IMR-90 (cell line): Measurements from ENCODE around the gene ARID3C. TPM values are rescaled to one million over a fixed set of nuclear protein-coding genes. Genes with fewer than 3 reads are reported as not detected.

Experiments
- ATAC-seq: fragments of 200-7000 bp; cut with Tn5 transposase; 2 replicates; pipeline ENCODE4 v1.9.1; 2020; ENCODE audit warnings: low read depth, mild to moderate bottlenecking, moderate library complexity
- BruUV-seq: library from RNA; stranded (reverse); fragments of 400-500 nt; replicated peaks from 2 replicates; lab custom pipeline; 2021; lab: Mats Ljungman, UMichigan
- CTCF ChIA-PET: fragments of 300-600 bp; formaldehyde crosslinking; extraction: SDS; loops from one replicate; lab custom pipeline; 2021; ENCODE audit warnings: antibody characterized with exemption; lab: Yijun Ruan, JAX
- POLR2A ChIA-PET: fragments of 300-600 bp; sonication (Branson Sonifier 250); formaldehyde crosslinking; loops from one replicate; lab custom pipeline; 2022; ENCODE audit warnings: antibody characterized with exemption; ENCODE audit not compliant: unreplicated experiment; lab: Charles Lee
- DNase-seq: peaks from one replicate; pipeline ENCODE4 v3.0.0; 2013
- H2AFZ ChIP-seq: replicated peaks from 2 replicates; pipeline ENCODE3; 2013; ENCODE audit warnings: low read length, mild to moderate bottlenecking; ENCODE audit not compliant: poor library complexity
- H2AK5ac ChIP-seq: 2 replicates; pipeline ENCODE4 v1.6.1; 2013; ENCODE audit warnings: low read depth, low read length, inconsistent platforms
- H2AK9ac ChIP-seq: replicated peaks from 2 replicates; pipeline ENCODE3; 2013; ENCODE audit warnings: mild to moderate bottlenecking, low read depth, low read length, moderate library complexity; ENCODE audit not compliant: poor library complexity
- H2BK120ac ChIP-seq: 2 replicates; pipeline ENCODE4 v1.6.1; 2013; ENCODE audit warnings: low read depth, low read length, inconsistent platforms
- H2BK15ac ChIP-seq: 3 replicates; pipeline ENCODE4 v1.6.1; 2013; ENCODE audit warnings: low read depth, low read length, inconsistent platforms
- H2BK20ac ChIP-seq: 2 replicates; pipeline ENCODE4 v1.6.1; 2013; ENCODE audit warnings: low read depth, mild to moderate bottlenecking, inconsistent platforms, low read length, moderate library complexity
- H2BK5ac ChIP-seq: 2 replicates; pipeline ENCODE4 v1.6.1; 2013; ENCODE audit warnings: mild to moderate bottlenecking, low read depth, low read length, inconsistent platforms; ENCODE audit not compliant: poor library complexity, severe bottlenecking
- H3K14ac ChIP-seq: replicated peaks from 2 replicates; pipeline ENCODE4 v1.6.1; 2013; ENCODE audit warnings: low read depth, low read length, inconsistent platforms
- H3K18ac ChIP-seq: 2 replicates; pipeline ENCODE4 v1.6.1; 2013; ENCODE audit warnings: low read depth, low read length, control low read depth
- H3K23ac ChIP-seq: 2 replicates; pipeline ENCODE4 v1.6.1; 2013; ENCODE audit warnings: low read depth, low read length, inconsistent platforms
- H3K27ac ChIP-seq: 2 replicates; pipeline ENCODE4 v1.5.1; 2013; ENCODE audit warnings: mild to moderate bottlenecking, control low read depth, low read length; ENCODE audit not compliant: insufficient read depth
- H3K27me3 ChIP-seq: 2 replicates; pipeline ENCODE4 v1.6.1; 2013; ENCODE audit warnings: low read length; ENCODE audit not compliant: control insufficient read depth, insufficient read depth
- H3K36me3 ChIP-seq: 2 replicates; pipeline ENCODE4 v1.6.1; 2013; ENCODE audit warnings: low read length, mixed read lengths; ENCODE audit not compliant: control insufficient read depth, insufficient read depth
- H3K4ac ChIP-seq: 2 replicates; pipeline ENCODE4 v1.6.1; 2013; ENCODE audit warnings: low read depth, low read length, inconsistent platforms
- H3K4me1 ChIP-seq: 2 replicates; pipeline ENCODE4 v1.6.1; 2013; ENCODE audit warnings: low read length, mixed read lengths; ENCODE audit not compliant: control insufficient read depth, insufficient read depth
- H3K4me2 ChIP-seq: 2 replicates; pipeline ENCODE4 v1.6.1; 2013; ENCODE audit warnings: low read depth, mild to moderate bottlenecking, control low read depth, low read length, moderate library complexity
- H3K4me3 ChIP-seq: 2 replicates; pipeline ENCODE4 v1.5.1; 2013; ENCODE audit warnings: low read depth, mild to moderate bottlenecking, control low read depth, low read length, moderate library complexity; ENCODE audit not compliant: insufficient read depth
- H3K56ac ChIP-seq: 2 replicates; pipeline ENCODE4 v1.6.1; 2013; ENCODE audit warnings: low read length, inconsistent platforms; ENCODE audit not compliant: insufficient read depth; ENCODE audit errors: extremely low read depth
- H3K79me1 ChIP-seq, 2 experiments: 2 replicates each; pipeline ENCODE4 v1.6.1; 2013; ENCODE audit warnings: low read length in 2 of 2, inconsistent platforms in 1 of 2, low read depth in 1 of 2
- H3K9ac ChIP-seq: 2 replicates; pipeline ENCODE4 v1.6.1; 2013; ENCODE audit warnings: low read depth, low read length, control low read depth
- H3K9me1 ChIP-seq: 2 replicates; pipeline ENCODE4 v1.6.1; 2013; ENCODE audit warnings: low read length, inconsistent platforms; ENCODE audit not compliant: insufficient read depth
- H3K9me3 ChIP-seq: 2 replicates; pipeline ENCODE4 v1.6.1; 2013; ENCODE audit warnings: low read length; ENCODE audit not compliant: control insufficient read depth, insufficient read depth
- H4K20me1 ChIP-seq: 2 replicates; pipeline ENCODE4 v1.6.1; 2013; ENCODE audit warnings: low read length, inconsistent platforms; ENCODE audit not compliant: insufficient read depth
- H4K5ac ChIP-seq: 2 replicates; pipeline ENCODE4 v1.6.1; 2013; ENCODE audit warnings: mild to moderate bottlenecking, low read depth, low read length, control low read depth
- H4K8ac ChIP-seq, 2 experiments: 2 replicates each; pipeline ENCODE4 v1.6.1; 2013; ENCODE audit warnings: low read depth in 2 of 2, low read length in 2 of 2, control low read depth in 1 of 2, inconsistent platforms in 1 of 2
- H4K91ac ChIP-seq: 2 replicates; pipeline ENCODE4 v1.6.1; 2013; ENCODE audit warnings: low read depth, low read length, inconsistent platforms; ENCODE audit not compliant: insufficient read depth
- CEBPB ChIP-seq: IDR thresholded peaks from 2 replicates; pipeline ENCODE4 v1.6.1; 2012; ENCODE audit warnings: low read depth, low read length, improper control_type of control experiment
- POLR2A ChIP-seq: IDR thresholded peaks from 2 replicates; pipeline ENCODE4 v1.6.1; 2012; ENCODE audit warnings: mild to moderate bottlenecking, low read depth, low read length
- RAD21 ChIP-seq: IDR thresholded peaks from 2 replicates; pipeline ENCODE4 v1.6.1; 2012; ENCODE audit warnings: low read length, improper control_type of control experiment
- RFX5 ChIP-seq: IDR thresholded peaks from 2 replicates; pipeline ENCODE4 v1.8.0; 2012; ENCODE audit warnings: low read depth, mild to moderate bottlenecking, low read length, moderate library complexity
- WGBS, 2 experiments: methylation state at CpG; one replicate each; pipeline versions ENCODE4 v1.1.5 to v1.1.7; 2013; ENCODE audit warnings: missing lambda C conversion rate in 2 of 2; ENCODE audit not compliant: insufficient read length in 1 of 2; ENCODE audit errors: extremely low coverage in 2 of 2; 5-methylcytosine and 5-hydroxymethylcytosine counted together
- dilution Hi-C: fragments of 300-500 bp; cut with HindIII; formaldehyde crosslinking; loops from one replicate; pipeline ENCODE4 v1.14.3; 2018; ENCODE audit warnings: low sequenced_read_pairs; ENCODE audit not compliant: unreplicated experiment
- in situ Hi-C: fragments of 300-500 bp; cut with MboI; formaldehyde crosslinking; loops from 3 replicates; pipeline ENCODE4 v1.14.3; 2019; ENCODE audit warnings: low sequenced_read_pairs, inconsistent platforms, mixed read lengths
- intact Hi-C: fragments of 100-400 bp; cut with micrococcal nuclease; formaldehyde crosslinking; loops from 2 replicates; pipeline ENCODE4 v1.10.0; 2022
- microRNA-seq, 2 experiments: library from miRNA; stranded (forward) in 1 of 2; unstranded in 1 of 2; fragments of 10-50 nt in 1 of 2; fragments of <30 nt in 1 of 2; gene quantifications in 1 of 2; microRNA quantifications in 1 of 2; one replicate each; pipeline versions ENCODE3 to v1.1.0; 2013 to 2020; ENCODE audit not compliant: insufficient read depth in 1 of 2, insufficient read length in 1 of 2, unreplicated experiment in 1 of 2
- polyA plus RNA-seq, 3 experiments: library from polyadenylated mRNA; depleted of rRNA; stranded (reverse); fragments of >200 nt; gene quantifications; 2 replicates each; pipeline ENCODE4 v1.2.3, GENCODE V29; 2012; ENCODE audit warnings: low replicate concordance in 1 of 3
- small RNA-seq, 5 experiments: library from RNA; depleted of rRNA; stranded (forward); fragments of <200 nt; gene quantifications; one replicate each; pipeline ENCODE3, GENCODE V24; 2012
- total RNA-seq: library from RNA; depleted of rRNA; stranded (reverse); fragments of >200 nt; gene quantifications from 2 replicates; pipeline ENCODE4 v1.2.3, GENCODE V29; 2012; rRNA removed

The ARID3C gene
- total and polyA plus RNA-seq, 2 of the 4 experiments (the other 2 are of a cell fraction) = 0.07 TPM; not detected in 1

DNA sequence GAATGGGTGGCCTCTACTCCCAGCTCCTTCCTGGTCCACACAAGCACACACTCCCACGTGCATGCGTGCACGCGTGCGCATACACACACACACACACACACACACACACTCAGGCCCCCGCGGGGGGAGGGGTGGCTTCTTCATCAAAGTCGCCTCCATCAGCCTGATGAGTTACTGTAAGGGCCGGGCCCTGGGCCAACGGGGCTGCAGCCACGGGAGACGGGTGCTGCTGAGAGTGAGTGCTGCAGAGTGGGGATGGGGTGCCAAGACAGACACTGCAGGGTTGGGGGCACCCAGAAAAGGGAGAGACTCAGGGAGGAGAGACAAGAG lies 57.4 kb downstream of the ARID3C start:
- Histone ChIP-seq H3K14ac (no peak overlapping the region), H3K9ac (no peak overlapping the region), H2BK15ac (no peak overlapping the region), H3K4me1 (no peaks in the 10 kb centered on the region), H2AK5ac (no peak overlapping the region), H3K4me3 (no peak overlapping the region), H3K18ac (no peak overlapping the region), H3K79me1 (no peaks in the 10 kb centered on the region), H2BK20ac (no peak overlapping the region), H3K9me1 (0 out of 2 replicates have a peak, but pooled peaks cover 3% of the 10 kb centered on the region), H3K36me3 (no peaks in the 10 kb centered on the region), H2BK120ac (no peak overlapping the region), H3K4ac (no peak overlapping the region), H2AK9ac (no peak overlapping the region), H3K4me2 (no peak overlapping the region), H4K20me1 (no peaks in the 10 kb centered on the region), H3K56ac (no peak overlapping the region), H3K27ac (no peak overlapping the region), H3K23ac (no peak overlapping the region), H4K8ac (no peak overlapping the region), H2AFZ (peak overlapping the region; percentile 43), H2BK5ac (no peak overlapping the region), H3K27me3 (peaks cover 88% of the 10 kb centered on the region), H4K5ac (no peak overlapping the region), H4K91ac (no peak overlapping the region), H3K9me3 (no peaks in the 10 kb centered on the region)
- intact Hi-C loops = no loop called here
- WGBS, 2 experiments = no CpG with 5 or more reads among the region's 12 CpGs
- no TSS peak for BruUV-seq
- TF ChIP-seq RFX5 (no peak), CEBPB (no peak), RAD21 (no peak), POLR2A (no peak)
- dilution Hi-C loops = no loop called here
- ChIA-PET POLR2A (no interaction called here), CTCF (no interaction called here)
- ATAC-seq (no peak), DNase-seq (no peak)
- in situ Hi-C loops = no loop called here

Small RNA genes lying within 50 kb of the gene (microRNA-seq; reads per million reads assigned to microRNA genes)
- not detected for gene CCL27 (ENCODE audit: insufficient read depth, insufficient read length)

Small RNA genes lying within 50 kb of the gene (small RNA-seq; reads per million reads assigned to genes)
- 0 reads per million in 5 experiments for gene CCL27

Other genes with a start within 250 kb of the ARID3C start
- gene FAM219A, start 170.5 kb downstream of the ARID3C start, total RNA-seq = 4.8 and 5.6 TPM in 2 replicates
- gene FAM219A, start 170.5 kb downstream of the ARID3C start, polyA plus RNA-seq (2012; rRNA removed) = 20.1 and 20.8 TPM in 2 replicates
- gene DNAI1, start 170.3 kb downstream of the ARID3C start, total RNA-seq = not detected in 2 replicates
- gene DNAI1, start 170.3 kb downstream of the ARID3C start, polyA plus RNA-seq (2012; rRNA removed) = not detected in 2 replicates
- not detected in 2 replicates for gene ENHO, start 106.1 kb downstream of the ARID3C start, total RNA-seq
- 0.10 TPM in 1 of 2 replicates, not detected in the other for gene ENHO, start 106.1 kb downstream of the ARID3C start, polyA plus RNA-seq (2012; rRNA removed)
- not detected in 2 replicates for gene CNTFR, start 39.3 kb downstream of the ARID3C start, total RNA-seq
- gene CNTFR, start 39.3 kb downstream of the ARID3C start, polyA plus RNA-seq (2012; rRNA removed) = not detected in 2 replicates
- 13.3 and 20.4 TPM in 2 replicates for gene RPP25L, start 17.0 kb downstream of the ARID3C start, total RNA-seq
- 26.3 and 27.6 TPM in 2 replicates for gene RPP25L, start 17.0 kb downstream of the ARID3C start, polyA plus RNA-seq (2012; rRNA removed)
- 104 and 122 TPM in 2 replicates for gene DCTN3, start 8.6 kb downstream of the ARID3C start, total RNA-seq
- 183 and 186 TPM in 2 replicates for gene DCTN3, start 8.6 kb downstream of the ARID3C start, polyA plus RNA-seq (2012; rRNA removed)
- gene SIGMAR1, start 8.7 kb upstream of the ARID3C start, total RNA-seq = 38.6 and 44.6 TPM in 2 replicates
- 88.9 and 93.1 TPM in 2 replicates for gene SIGMAR1, start 8.7 kb upstream of the ARID3C start, polyA plus RNA-seq (2012; rRNA removed)
- gene GALT, start 17.6 kb upstream of the ARID3C start, total RNA-seq = 12.5 and 15.8 TPM in 2 replicates
- gene GALT, start 17.6 kb upstream of the ARID3C start, polyA plus RNA-seq (2012; rRNA removed) = 34.6 and 36.6 TPM in 2 replicates
- gene IL11RA, start 23.1 kb upstream of the ARID3C start, total RNA-seq = 6.9 and 8.2 TPM in 2 replicates
- gene IL11RA, start 23.1 kb upstream of the ARID3C start, polyA plus RNA-seq (2012; rRNA removed) = 15.9 and 19.2 TPM in 2 replicates
- 0.18 TPM in 1 of 2 replicates, not detected in the other for gene CCL27, start 33.6 kb upstream of the ARID3C start, total RNA-seq
- 0.17 and 0.26 TPM in 2 replicates for gene CCL27, start 33.6 kb upstream of the ARID3C start, polyA plus RNA-seq (2012; rRNA removed)
- gene CCL19, start 62.2 kb upstream of the ARID3C start, total RNA-seq = not detected in 2 replicates
- gene CCL19, start 62.2 kb upstream of the ARID3C start, polyA plus RNA-seq (2012; rRNA removed) = not detected in 2 replicates
- gene CCL21, start 81.1 kb upstream of the ARID3C start, total RNA-seq = not detected in 2 replicates
- gene CCL21, start 81.1 kb upstream of the ARID3C start, polyA plus RNA-seq (2012; rRNA removed) = not detected in 2 replicates